WERI-Rb-1 (cell line): ENCODE measurements around the gene IGLL5.

ENCODE experiments used
- DNase-seq: peaks from one replicate; pipeline ENCODE4 v3.0.0-alpha.2; 2020
- H3K27ac ChIP-seq: fragments of 250-450 bp; sonication (Bioruptor Pico); 2 replicates; pipeline ENCODE4 v1.5.1; 2020; ENCODE audit warnings: mild to moderate bottlenecking, moderate library complexity
- H3K27me3 ChIP-seq: fragments of 250-450 bp; sonication (Bioruptor Pico); 2 replicates; pipeline ENCODE4 v1.5.1; 2021; ENCODE audit warnings: mild to moderate bottlenecking, low read depth, moderate library complexity; ENCODE audit not compliant: insufficient read depth, severe bottlenecking
- H3K36me3 ChIP-seq: fragments of 250-450 bp; sonication (Bioruptor Pico); 2 replicates; pipeline ENCODE4 v1.5.1; 2020; ENCODE audit warnings: mild to moderate bottlenecking, moderate library complexity
- H3K4me3 ChIP-seq: 2 replicates; pipeline ENCODE4 v1.5.1; 2011; ENCODE audit warnings: low read depth, mild to moderate bottlenecking, control low read depth, low read length
- H3K9me3 ChIP-seq: fragments of 250-450 bp; sonication (Bioruptor Pico); 2 replicates; pipeline ENCODE4 v1.5.1; 2021; ENCODE audit warnings: mild to moderate bottlenecking, moderate library complexity; ENCODE audit not compliant: severe bottlenecking
- CTCF ChIP-seq: IDR thresholded peaks from 2 replicates; pipeline ENCODE4 v1.5.1; 2011; ENCODE audit warnings: low read depth, mild to moderate bottlenecking, control low read depth, inconsistent platforms, low read length

The IGLL5 gene

GRCh38 chr22:22911327-22912134, 23.9 kb downstream of the IGLL5 start:
- TF ChIP-seq CTCF: no peak
- H3K9me3 ChIP-seq: no peaks in the 10 kb centered on the region
- H3K36me3 ChIP-seq: no peaks in the 10 kb centered on the region
- H3K27ac ChIP-seq: no peak overlapping the region
- H3K27me3 ChIP-seq: no peaks in the 10 kb centered on the region
- no peak overlapping the region for H3K4me3 ChIP-seq
- no peak for DNase-seq

- Histone ChIP-seq H3K9me3 (no peaks in the 10 kb centered on the region), H3K27ac (no peak overlapping the region), H3K4me3 (no peak overlapping the region), H3K27me3 (no peaks in the 10 kb centered on the region), H3K36me3 (no peaks in the 10 kb centered on the region)
- DNase-seq: no peak
- TF ChIP-seq CTCF: no peak
Observed at GRCh38 chr22:22912135-22912987, 24.7 kb downstream of the IGLL5 start.

- Histone ChIP-seq H3K36me3 (no peaks in the 10 kb centered on the region), H3K9me3 (no peaks in the 10 kb centered on the region), H3K4me3 (no peak overlapping the region), H3K27ac (no peak overlapping the region), H3K27me3 (no peaks in the 10 kb centered on the region)
- TF ChIP-seq CTCF: no peak
- no peak for DNase-seq
Observed at GRCh38 chr22:22912988-22913253, 25.3 kb downstream of the IGLL5 start.

DNA sequence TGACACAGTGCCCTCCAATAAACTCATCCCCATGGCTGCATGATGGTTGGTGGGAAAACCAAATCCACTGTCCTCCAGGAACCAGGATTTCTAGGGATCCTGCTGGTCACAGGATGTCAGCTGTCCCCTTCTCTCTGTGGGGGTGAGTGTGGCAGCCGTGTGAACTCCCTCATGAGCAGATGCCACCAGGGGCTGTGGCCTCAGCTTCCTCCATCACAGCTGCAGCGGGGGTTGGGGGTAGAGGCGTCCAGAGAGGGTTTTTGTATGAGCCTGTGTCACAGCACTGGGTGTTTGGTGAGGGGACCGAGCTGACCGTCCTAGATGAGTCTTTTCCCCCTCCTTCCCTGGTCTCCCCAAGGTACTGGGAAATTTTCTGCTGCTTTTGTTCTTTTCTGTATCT, 26.4 kb downstream of the IGLL5 start:
- Histone ChIP-seq H3K4me3 (no peak overlapping the region), H3K9me3 (no peaks in the 10 kb centered on the region), H3K36me3 (no peaks in the 10 kb centered on the region), H3K27me3 (no peaks in the 10 kb centered on the region), H3K27ac (no peak overlapping the region)
- no peak for TF ChIP-seq CTCF
- no peak for DNase-seq

GRCh38 chr22:22914726-22915669, 27.4 kb downstream of the IGLL5 start:
- H3K27me3 ChIP-seq: no peaks in the 10 kb centered on the region
- TF ChIP-seq CTCF: no peak
- H3K36me3 ChIP-seq: no peaks in the 10 kb centered on the region
- H3K27ac ChIP-seq: no peak overlapping the region
- no peaks in the 10 kb centered on the region for H3K9me3 ChIP-seq
- no peak overlapping the region for H3K4me3 ChIP-seq
- DNase-seq: no peak
